ENCODE data around the gene FLRT1.
"Not testable (repeated sequence)": the region's sequence is repeated elsewhere in the genome, so short reads cannot be mapped to it uniquely, and the experiment has no call there.

Gene FLRT1

GRCh38 chr11:64025205-64025604, 10.5 kb upstream of the FLRT1 start:
- DNase-seq (ENCODE audit: low read depth): no peak

- DNase-seq (ENCODE audit: low read depth): no peak
Measured at GRCh38 chr11:64026575-64027205, 9.0 kb upstream of the FLRT1 start.

GRCh38 chr11:64027651-64028397, 7.9 kb upstream of the FLRT1 start:
- DNase-seq (ENCODE audit: low read depth): no peak

GRCh38 chr11:64028398-64029115, 7.2 kb upstream of the FLRT1 start:
- DNase-seq (ENCODE audit: low read depth): no peak

GRCh38 chr11:64029773-64030172, 6.0 kb upstream of the FLRT1 start:
- DNase-seq (ENCODE audit: low read depth): no peak

- DNase-seq (ENCODE audit: low read depth): no peak
Measured at GRCh38 chr11:64031001-64031400, 4.7 kb upstream of the FLRT1 start.

- DNase-seq (ENCODE audit: low read depth): no peak
Measured at GRCh38 chr11:64032050-64032449, 3.7 kb upstream of the FLRT1 start.

- DNase-seq (ENCODE audit: low read depth): no peak
Measured at GRCh38 chr11:64034411-64034811, 1.3 kb upstream of the FLRT1 start.

- DNase-seq (ENCODE audit: low read depth): no peak
Measured at GRCh38 chr11:64035081-64035524, 628 bp upstream of the FLRT1 start.

- DNase-seq (ENCODE audit: low read depth): peak; percentile 10
Measured at GRCh38 chr11:64036087-64037026, 626 bp downstream of the FLRT1 start.

- no peak for DNase-seq (ENCODE audit: low read depth)
Measured at GRCh38 chr11:64037027-64037634, 1.4 kb downstream of the FLRT1 start.

GRCh38 chr11:64038500-64038899, 2.8 kb downstream of the FLRT1 start:
- DNase-seq (ENCODE audit: low read depth): no peak

GRCh38 chr11:64039012-64039665, 3.4 kb downstream of the FLRT1 start:
- DNase-seq (ENCODE audit: low read depth): no peak

GRCh38 chr11:64040684-64041322, 5.1 kb downstream of the FLRT1 start:
- no peak for DNase-seq (ENCODE audit: low read depth)

- no peak for DNase-seq (ENCODE audit: low read depth)
Measured at GRCh38 chr11:64041846-64042245, 6.1 kb downstream of the FLRT1 start.

- no peak for DNase-seq (ENCODE audit: low read depth)
Measured at GRCh38 chr11:64042301-64042700, 6.6 kb downstream of the FLRT1 start.

- DNase-seq (ENCODE audit: low read depth): no peak
Measured at GRCh38 chr11:64043545-64043944, 7.8 kb downstream of the FLRT1 start.

GRCh38 chr11:64044730-64045393, 9.1 kb downstream of the FLRT1 start:
- DNase-seq (ENCODE audit: low read depth): no peak

- DNase-seq (ENCODE audit: low read depth): no peak
Measured at GRCh38 chr11:64045700-64046099, 10.0 kb downstream of the FLRT1 start.

- DNase-seq (ENCODE audit: low read depth): not testable (repeated sequence)
Measured at GRCh38 chr11:64047373-64047772, 11.6 kb downstream of the FLRT1 start.

Data from stromal cell of bone marrow (primary cell).